Measurements from ENCODE around the gene ERBB4. TPM values are rescaled to one million over a fixed set of nuclear protein-coding genes. Genes with fewer than 3 reads are reported as not detected.

Gene ERBB4
- total RNA-seq, 1 donor from 2014 or later = 1.2 TPM

DNA sequence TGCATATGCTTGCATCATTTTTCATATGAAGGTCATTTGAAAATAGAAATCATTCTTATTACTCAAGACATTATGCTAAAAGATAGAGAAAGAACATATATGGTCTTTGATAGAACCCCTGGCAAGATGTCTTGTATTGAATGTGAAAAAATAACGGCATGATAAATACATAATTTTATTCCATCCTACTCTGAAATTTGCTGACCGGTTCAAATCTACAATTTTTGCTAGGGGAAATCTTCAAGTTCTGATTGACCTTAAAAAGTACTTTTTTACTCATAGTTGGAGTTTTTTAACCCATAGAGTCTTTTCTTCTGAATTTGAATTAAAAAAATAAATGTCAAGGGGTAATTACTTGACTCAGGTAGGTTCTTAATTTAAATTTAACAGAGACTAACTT is 920.8 kb downstream of the ERBB4 start:
- H3K4me3 ChIP-seq (ENCODE audit: insufficient read depth, low read depth, low read length) = no peak overlapping the region
- H3K27ac ChIP-seq (ENCODE audit: low read depth, low read length) = no peak overlapping the region
- H3K4me1 ChIP-seq (ENCODE audit: insufficient read depth, low read length) = no peaks in the 10 kb centered on the region
- H4K20me1 ChIP-seq (ENCODE audit: insufficient read depth, low read length) = no peaks in the 10 kb centered on the region
- H3K4me2 ChIP-seq (ENCODE audit: low read length) = no peak overlapping the region
- no peak overlapping the region for H3K27ac Mint-ChIP-seq (ENCODE audit: unreplicated experiment)
- DNase-seq (ENCODE audit: low read depth) (no peak), FAIRE-seq (no peak)
- H3K9me3 Mint-ChIP-seq (ENCODE audit: unreplicated experiment) = no peaks in the 10 kb centered on the region
- H3K4me1 Mint-ChIP-seq (ENCODE audit: low read depth, unreplicated experiment) = no peaks in the 10 kb centered on the region
- TF ChIP-seq EZH2 (IDR thresholded peaks at IDR 0.05; ENCODE audit: insufficient read depth, low read length) = no peak
- TF ChIP-seq, protein P1, sequence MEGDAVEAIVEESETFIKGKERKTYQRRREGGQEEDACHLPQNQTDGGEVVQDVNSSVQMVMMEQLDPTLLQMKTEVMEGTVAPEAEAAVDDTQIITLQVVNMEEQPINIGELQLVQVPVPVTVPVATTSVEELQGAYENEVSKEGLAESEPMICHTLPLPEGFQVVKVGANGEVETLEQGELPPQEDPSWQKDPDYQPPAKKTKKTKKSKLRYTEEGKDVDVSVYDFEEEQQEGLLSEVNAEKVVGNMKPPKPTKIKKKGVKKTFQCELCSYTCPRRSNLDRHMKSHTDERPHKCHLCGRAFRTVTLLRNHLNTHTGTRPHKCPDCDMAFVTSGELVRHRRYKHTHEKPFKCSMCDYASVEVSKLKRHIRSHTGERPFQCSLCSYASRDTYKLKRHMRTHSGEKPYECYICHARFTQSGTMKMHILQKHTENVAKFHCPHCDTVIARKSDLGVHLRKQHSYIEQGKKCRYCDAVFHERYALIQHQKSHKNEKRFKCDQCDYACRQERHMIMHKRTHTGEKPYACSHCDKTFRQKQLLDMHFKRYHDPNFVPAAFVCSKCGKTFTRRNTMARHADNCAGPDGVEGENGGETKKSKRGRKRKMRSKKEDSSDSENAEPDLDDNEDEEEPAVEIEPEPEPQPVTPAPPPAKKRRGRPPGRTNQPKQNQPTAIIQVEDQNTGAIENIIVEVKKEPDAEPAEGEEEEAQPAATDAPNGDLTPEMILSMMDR (IDR thresholded peaks at IDR 0.05; ENCODE audit: insufficient read depth, low read depth, low read length) = no peak
- H3K9ac ChIP-seq (ENCODE audit: low read length) = no peak overlapping the region
- no peak overlapping the region for H3K4me3 Mint-ChIP-seq (ENCODE audit: unreplicated experiment)
- H3K27me3 ChIP-seq (ENCODE audit: insufficient read depth, low read length) = no peaks in the 10 kb centered on the region
- H3K9me3 ChIP-seq (ENCODE audit: insufficient read depth, low read depth, low read length) = no peaks in the 10 kb centered on the region
- H3K36me3 Mint-ChIP-seq (ENCODE audit: low read depth, unreplicated experiment) = no peaks in the 10 kb centered on the region
- no peaks in the 10 kb centered on the region for H3K27me3 Mint-ChIP-seq (ENCODE audit: low read depth, unreplicated experiment)
- no peaks in the 10 kb centered on the region for H3K36me3 ChIP-seq (ENCODE audit: insufficient read depth, low read length)
- no peak overlapping the region for H2AFZ ChIP-seq (ENCODE audit: low read depth, low read length)
- no peaks in the 10 kb centered on the region for H3K79me2 ChIP-seq (ENCODE audit: insufficient read depth, low read length)

DNA sequence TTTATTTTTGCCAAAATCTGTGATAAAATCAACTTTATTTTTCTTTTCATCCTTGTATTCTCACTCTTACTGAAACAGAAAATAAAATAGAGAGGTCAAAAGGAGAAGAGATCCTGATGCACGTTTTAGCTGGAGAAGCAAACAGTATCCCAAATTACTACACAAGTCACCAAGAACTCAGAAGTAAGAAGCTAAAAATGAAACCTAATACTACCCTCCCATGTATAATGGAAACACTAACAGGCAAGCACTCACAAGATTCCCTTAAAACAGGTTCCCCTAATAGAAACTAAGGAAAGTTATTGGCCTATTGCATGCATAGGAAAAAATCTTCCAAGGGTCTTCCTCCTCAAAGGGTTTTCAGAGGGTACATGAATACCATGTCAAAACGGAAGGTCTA is 927.0 kb downstream of the ERBB4 start:
- Histone ChIP-seq H3K4me1 (ENCODE audit: insufficient read depth, low read length) (no peaks in the 10 kb centered on the region), H3K27ac (ENCODE audit: low read depth, low read length) (no peak overlapping the region), H3K9ac (ENCODE audit: low read length) (no peak overlapping the region), H3K4me2 (ENCODE audit: low read length) (no peak overlapping the region), H3K79me2 (ENCODE audit: insufficient read depth, low read length) (no peaks in the 10 kb centered on the region), H3K9me3 (ENCODE audit: insufficient read depth, low read depth, low read length) (no peaks in the 10 kb centered on the region), H4K20me1 (ENCODE audit: insufficient read depth, low read length) (no peaks in the 10 kb centered on the region), H2AFZ (ENCODE audit: low read depth, low read length) (no peak overlapping the region), H3K27me3 (ENCODE audit: insufficient read depth, low read length) (no peaks in the 10 kb centered on the region), H3K36me3 (ENCODE audit: insufficient read depth, low read length) (no peaks in the 10 kb centered on the region), H3K4me3 (ENCODE audit: insufficient read depth, low read depth, low read length) (no peak overlapping the region)
- Mint-ChIP-seq H3K4me3 (ENCODE audit: unreplicated experiment) (no peak overlapping the region), H3K27me3 (ENCODE audit: low read depth, unreplicated experiment) (no peaks in the 10 kb centered on the region), H3K27ac (ENCODE audit: unreplicated experiment) (no peak overlapping the region), H3K36me3 (ENCODE audit: low read depth, unreplicated experiment) (no peaks in the 10 kb centered on the region), H3K4me1 (ENCODE audit: low read depth, unreplicated experiment) (peaks cover 6% of the 10 kb centered on the region), H3K9me3 (ENCODE audit: unreplicated experiment) (no peaks in the 10 kb centered on the region)
- DNase-seq (ENCODE audit: low read depth) (no peak), FAIRE-seq (no peak)
- TF ChIP-seq EZH2 (IDR thresholded peaks at IDR 0.05; ENCODE audit: insufficient read depth, low read length) = no peak
- TF ChIP-seq, protein P1 (IDR thresholded peaks at IDR 0.05; ENCODE audit: insufficient read depth, low read depth, low read length) = no peak

DNA sequence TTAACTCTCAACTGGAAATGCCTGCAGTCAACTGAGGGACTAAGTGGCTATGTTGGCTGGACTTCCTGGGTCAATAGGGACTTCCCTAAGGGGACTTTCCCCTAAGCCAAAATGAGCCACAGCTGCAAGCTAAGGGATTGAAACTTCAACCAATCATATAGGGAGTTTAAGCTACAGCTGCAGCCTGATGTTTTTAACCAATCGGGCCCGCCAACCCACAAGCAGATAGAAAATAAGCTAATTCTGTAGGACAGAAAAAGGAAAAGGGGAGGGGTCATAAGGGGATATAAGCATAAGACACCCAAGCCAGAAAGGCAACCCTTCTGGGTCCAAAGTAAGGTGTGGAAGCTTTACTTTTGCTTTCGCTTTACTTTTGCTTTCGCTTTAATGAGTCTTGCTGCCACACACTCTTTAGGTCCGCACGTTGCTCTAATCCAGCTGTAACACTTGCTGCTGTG is 927.5 kb downstream of the ERBB4 start:
- H3K36me3 ChIP-seq (ENCODE audit: insufficient read depth, low read length) = no peaks in the 10 kb centered on the region
- H3K9me3 ChIP-seq (ENCODE audit: insufficient read depth, low read depth, low read length) = no peaks in the 10 kb centered on the region
- H3K27ac ChIP-seq (ENCODE audit: low read depth, low read length) = no peak overlapping the region
- no peaks in the 10 kb centered on the region for H3K4me1 ChIP-seq (ENCODE audit: insufficient read depth, low read length)
- no peak overlapping the region for H2AFZ ChIP-seq (ENCODE audit: low read depth, low read length)
- no peaks in the 10 kb centered on the region for H3K79me2 ChIP-seq (ENCODE audit: insufficient read depth, low read length)
- FAIRE-seq (no peak), DNase-seq (ENCODE audit: low read depth) (no peak)
- H3K27me3 ChIP-seq (ENCODE audit: insufficient read depth, low read length) = no peaks in the 10 kb centered on the region
- no peak overlapping the region for H3K27ac Mint-ChIP-seq (ENCODE audit: unreplicated experiment)
- no peaks in the 10 kb centered on the region for H4K20me1 ChIP-seq (ENCODE audit: insufficient read depth, low read length)
- H3K4me1 Mint-ChIP-seq (ENCODE audit: low read depth, unreplicated experiment) = peaks cover 6% of the 10 kb centered on the region
- H3K36me3 Mint-ChIP-seq (ENCODE audit: low read depth, unreplicated experiment) = no peaks in the 10 kb centered on the region
- H3K4me3 Mint-ChIP-seq (ENCODE audit: unreplicated experiment) = no peak overlapping the region
- no peak overlapping the region for H3K9ac ChIP-seq (ENCODE audit: low read length)
- H3K4me2 ChIP-seq (ENCODE audit: low read length) = no peak overlapping the region
- H3K9me3 Mint-ChIP-seq (ENCODE audit: unreplicated experiment) = no peaks in the 10 kb centered on the region
- TF ChIP-seq, protein P1 (IDR thresholded peaks at IDR 0.05; ENCODE audit: insufficient read depth, low read depth, low read length) = no peak
- no peak for TF ChIP-seq EZH2 (IDR thresholded peaks at IDR 0.05; ENCODE audit: insufficient read depth, low read length)
- no peak overlapping the region for H3K4me3 ChIP-seq (ENCODE audit: insufficient read depth, low read depth, low read length)
- no peaks in the 10 kb centered on the region for H3K27me3 Mint-ChIP-seq (ENCODE audit: low read depth, unreplicated experiment)

Data from astrocyte (in vitro differentiated cells and primary cell).